ENCODE results near the gene SMARCC2.

Gene SMARCC2

GRCh38 chr12:56152132-56152755 is 37.0 kb downstream of the SMARCC2 start, which contains the start of gene MYL6B:
Gene MYL6B (plus strand): TSS chr12:56152587. CDS start chr12:56153919, 1,332 bp downstream.
- DNase-seq (ENCODE audit: low read depth in 2 of 2): peak; percentile 92 to 93

- peak; percentile 53 to 57 for DNase-seq (ENCODE audit: low read depth in 2 of 2)
These were observed 37.6 kb downstream of the SMARCC2 start for GRCh38 chr12:56151672-56152131.

- DNase-seq (ENCODE audit: low read depth in 2 of 2): no peak
These were observed 38.7 kb downstream of the SMARCC2 start for GRCh38 chr12:56150563-56150962.

- DNase-seq (ENCODE audit: low read depth in 2 of 2): no peak
These were observed 42.5 kb downstream of the SMARCC2 start for GRCh38 chr12:56146492-56147460.

GRCh38 chr12:56145217-56145616 is 44.1 kb downstream of the SMARCC2 start:
- DNase-seq (ENCODE audit: low read depth in 2 of 2): no peak

- no peak for DNase-seq (ENCODE audit: low read depth in 2 of 2)
These were observed 45.4 kb downstream of the SMARCC2 start for GRCh38 chr12:56143870-56144269.

GRCh38 chr12:56143217-56143616 is 46.1 kb downstream of the SMARCC2 start:
- DNase-seq (ENCODE audit: low read depth in 2 of 2): no peak

GRCh38 chr12:56141946-56142784 is 47.1 kb downstream of the SMARCC2 start:
- DNase-seq (ENCODE audit: low read depth in 2 of 2): no peak

- DNase-seq (ENCODE audit: low read depth in 2 of 2): no peak
These were observed 51.3 kb downstream of the SMARCC2 start for GRCh38 chr12:56137853-56138571.

- no peak for DNase-seq (ENCODE audit: low read depth in 2 of 2)
These were observed 54.4 kb downstream of the SMARCC2 start for GRCh38 chr12:56134897-56135296.

- no peak for DNase-seq (ENCODE audit: low read depth in 2 of 2)
These were observed 58.4 kb downstream of the SMARCC2 start for GRCh38 chr12:56130876-56131275.

- no peak for DNase-seq (ENCODE audit: low read depth in 2 of 2)
These were observed 59.3 kb downstream of the SMARCC2 start for GRCh38 chr12:56129942-56130495.

GRCh38 chr12:56129206-56129941 is 59.9 kb downstream of the SMARCC2 start:
- peak; percentile 74 to 81 for DNase-seq (ENCODE audit: low read depth in 2 of 2)

- no peak for DNase-seq (ENCODE audit: low read depth in 2 of 2)
These were observed 60.5 kb downstream of the SMARCC2 start for GRCh38 chr12:56128670-56129205.

- DNase-seq (ENCODE audit: low read depth in 2 of 2): peak; percentile 95 to 97
These were observed 61.2 kb downstream of the SMARCC2 start, which contains the start of gene ESYT1 for GRCh38 chr12:56127888-56128669. Gene ESYT1 (plus strand): TSS chr12:56128267. CDS start chr12:56128320, 53 bp downstream.

- no peak for DNase-seq (ENCODE audit: low read depth in 2 of 2)
These were observed 61.8 kb downstream of the SMARCC2 start for GRCh38 chr12:56127485-56127887.

GRCh38 chr12:56126732-56127239 is 62.5 kb downstream of the SMARCC2 start:
- no peak for DNase-seq (ENCODE audit: low read depth in 2 of 2)

GRCh38 chr12:56124133-56124532 is 65.2 kb downstream of the SMARCC2 start:
- no peak for DNase-seq (ENCODE audit: low read depth in 2 of 2)

- no peak for DNase-seq (ENCODE audit: low read depth in 2 of 2)
These were observed 66.6 kb downstream of the SMARCC2 start for GRCh38 chr12:56122637-56123036.
